ENCODE data around the gene FAM163B.

- TF ChIP-seq CTCF (conservative IDR thresholded peaks at IDR 0.05; ENCODE audit: low read depth in 2 of 2) (no peak), POLR2AphosphoS5 (IDR thresholded peaks at IDR 0.05; ENCODE audit: low read depth) (no peak), REST (IDR thresholded peaks at IDR 0.05; ENCODE audit: unreplicated experiment) (no peak), EZH2 (IDR thresholded peaks at IDR 0.05; ENCODE audit: low read depth, unreplicated experiment) (no peak), ZNF114 (CRISPR knock-in tag; IDR thresholded peaks at IDR 0.05) (no peak), JUNB (IDR thresholded peaks at IDR 0.05; ENCODE audit: unreplicated experiment) (no peak), EZH2phosphoT487 (IDR thresholded peaks at IDR 0.05; ENCODE audit: unreplicated experiment) (no peak)
Measured at GRCh38 chr9:133560944-133561343, 48.2 kb downstream of the FAM163B start.
